ENCODE data around the gene PIGA. TPM values are rescaled to one million over a fixed set of nuclear protein-coding genes. Genes with fewer than 3 reads are reported as not detected.

The PIGA gene
- total RNA-seq, 1 experiment from 2014 or later: 13.9 TPM

GRCh38 chrX:15277604-15278003 is 57.7 kb downstream of the PIGA start:
- Mint-ChIP-seq H3K27me3 (ENCODE audit: low read depth) (no peaks in the 10 kb centered on the region), H3K27ac (no peak overlapping the region)
- WGBS (ENCODE audit: extremely low coverage, insufficient read length, low lambda C conversion rate): no CpG with 5 or more reads among the region's 1 CpG

More at GRCh38 chrX:15277604-15278003, 57.7 kb downstream of the PIGA start:
- H3K9ac ChIP-seq (ENCODE audit: extremely low read depth, insufficient read length, low read length): no peak overlapping the region
- no peak overlapping the region for H3T11ph ChIP-seq (ENCODE audit: low read length)
- no peaks in the 10 kb centered on the region for H4K20me1 ChIP-seq (ENCODE audit: control insufficient read depth, insufficient read depth, insufficient read length)
- no peaks in the 10 kb centered on the region for H3K9me3 ChIP-seq (ENCODE audit: control insufficient read depth, low read depth, low read length)
- H2BK120ac ChIP-seq (ENCODE audit: low read depth, low read length, poor library complexity, severe bottlenecking): no peak overlapping the region
- H3K18ac ChIP-seq (ENCODE audit: insufficient read length, low read depth, low read length): no peak overlapping the region
- Mint-ChIP-seq H3K4me1 (no peaks in the 10 kb centered on the region), H3K36me3 (ENCODE audit: insufficient read depth in 1 of 3, low read depth in 3 of 3) (no peaks in the 10 kb centered on the region; a peak in 1 of 7 replicates), H3K9me3 (peaks cover 24 to 61% of the 10 kb centered on the region in 2 experiments), H3K4me3 (no peak overlapping the region)
- H3K4me2 ChIP-seq (ENCODE audit: insufficient read depth, insufficient read length, low read length): no peak overlapping the region
- no peak overlapping the region for H3K23ac ChIP-seq (ENCODE audit: insufficient read length, low read depth, low read length)
- TF ChIP-seq, protein P1, sequence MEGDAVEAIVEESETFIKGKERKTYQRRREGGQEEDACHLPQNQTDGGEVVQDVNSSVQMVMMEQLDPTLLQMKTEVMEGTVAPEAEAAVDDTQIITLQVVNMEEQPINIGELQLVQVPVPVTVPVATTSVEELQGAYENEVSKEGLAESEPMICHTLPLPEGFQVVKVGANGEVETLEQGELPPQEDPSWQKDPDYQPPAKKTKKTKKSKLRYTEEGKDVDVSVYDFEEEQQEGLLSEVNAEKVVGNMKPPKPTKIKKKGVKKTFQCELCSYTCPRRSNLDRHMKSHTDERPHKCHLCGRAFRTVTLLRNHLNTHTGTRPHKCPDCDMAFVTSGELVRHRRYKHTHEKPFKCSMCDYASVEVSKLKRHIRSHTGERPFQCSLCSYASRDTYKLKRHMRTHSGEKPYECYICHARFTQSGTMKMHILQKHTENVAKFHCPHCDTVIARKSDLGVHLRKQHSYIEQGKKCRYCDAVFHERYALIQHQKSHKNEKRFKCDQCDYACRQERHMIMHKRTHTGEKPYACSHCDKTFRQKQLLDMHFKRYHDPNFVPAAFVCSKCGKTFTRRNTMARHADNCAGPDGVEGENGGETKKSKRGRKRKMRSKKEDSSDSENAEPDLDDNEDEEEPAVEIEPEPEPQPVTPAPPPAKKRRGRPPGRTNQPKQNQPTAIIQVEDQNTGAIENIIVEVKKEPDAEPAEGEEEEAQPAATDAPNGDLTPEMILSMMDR (conservative IDR thresholded peaks at IDR 0.05): no peak
- no peaks in the 10 kb centered on the region for H3K79me2 ChIP-seq (ENCODE audit: insufficient read depth, low read length)
- H3K23me2 ChIP-seq (ENCODE audit: insufficient read length, low read depth, low read length, poor library complexity, severe bottlenecking): no peaks in the 10 kb centered on the region
- no peak overlapping the region for H3K56ac ChIP-seq (ENCODE audit: insufficient read length, low read depth, low read length)
- H2AFZ ChIP-seq (ENCODE audit: low read length): no peak overlapping the region
- no peaks in the 10 kb centered on the region for H3K4me1 ChIP-seq (ENCODE audit: insufficient read depth, low read length)
- no peak overlapping the region for H2AK5ac ChIP-seq (ENCODE audit: insufficient read length, low read length)
- no peaks in the 10 kb centered on the region for H3K79me1 ChIP-seq (ENCODE audit: insufficient read depth, low read depth, low read length, poor library complexity, severe bottlenecking)
- H2BK20ac ChIP-seq (ENCODE audit: low read depth, low read length, poor library complexity, severe bottlenecking): no peak overlapping the region
- no peak for DNase-seq
- H3K4ac ChIP-seq (ENCODE audit: low read depth, low read length): no peak overlapping the region
- H4K5ac ChIP-seq (ENCODE audit: insufficient read length, low read depth, low read length): no peak overlapping the region
- H2BK15ac ChIP-seq (ENCODE audit: low read depth, low read length): no peak overlapping the region
- H3K27ac ChIP-seq (ENCODE audit: insufficient read length, low read depth, low read length): no peak overlapping the region
- H3K27me3 ChIP-seq (ENCODE audit: insufficient read depth, low read length): no peaks in the 10 kb centered on the region
- no peak overlapping the region for H3K14ac ChIP-seq (ENCODE audit: insufficient read depth, low read length)
- H2BK5ac ChIP-seq (ENCODE audit: insufficient read length, low read length): no peak overlapping the region
- no peak overlapping the region for H4K91ac ChIP-seq (ENCODE audit: insufficient read length, low read depth, low read length)
- H4K8ac ChIP-seq (replicated peaks; ENCODE audit: insufficient read length, low read depth, low read length): no peak overlapping the region
- H2BK12ac ChIP-seq (ENCODE audit: insufficient read length, low read depth, low read length): no peak overlapping the region
